ENCODE results near the gene FAM72A.
"Not testable (repeated sequence)": the region's sequence is repeated elsewhere in the genome, so short reads cannot be mapped to it uniquely, and the experiment has no call there.

FAM72A gene

GRCh38 chr1:206169794-206170193 is 32.8 kb downstream of the FAM72A start:
- DNase-seq (ENCODE audit: low read depth in 1 of 2, low spot score in 1 of 2): not testable (repeated sequence)

GRCh38 chr1:206167350-206168029 is 35.1 kb downstream of the FAM72A start:
- not testable (repeated sequence) for DNase-seq (ENCODE audit: low read depth in 1 of 2, low spot score in 1 of 2)

GRCh38 chr1:206145771-206146290 is 56.8 kb downstream of the FAM72A start:
- no peak for DNase-seq (ENCODE audit: low read depth in 1 of 2, low spot score in 1 of 2)

- DNase-seq (ENCODE audit: low read depth in 1 of 2, low spot score in 1 of 2): no peak
These were observed 58.0 kb downstream of the FAM72A start for GRCh38 chr1:206144605-206145004.

GRCh38 chr1:206143537-206144172 is 59.0 kb downstream of the FAM72A start:
- no peak for DNase-seq (ENCODE audit: low read depth in 1 of 2, low spot score in 1 of 2)

- DNase-seq (ENCODE audit: low read depth in 1 of 2, low spot score in 1 of 2): no peak
These were observed 59.9 kb downstream of the FAM72A start for GRCh38 chr1:206142770-206143169.

- no peak for DNase-seq (ENCODE audit: low read depth in 1 of 2, low spot score in 1 of 2)
These were observed 60.6 kb downstream of the FAM72A start for GRCh38 chr1:206142011-206142410.

GRCh38 chr1:206136241-206136640 is 66.4 kb downstream of the FAM72A start:
- no peak for DNase-seq (ENCODE audit: low read depth in 1 of 2, low spot score in 1 of 2)

All from activated CD4-positive, alpha-beta T cell treated with anti-CD3 and anti-CD28 coated beads, Interleukin-2, amount 50 U/mL, for 24 hours (primary cell).